GM19395 (cell line): ENCODE measurements around the gene L3MBTL4.
"Not testable (repeated sequence)": the region's sequence is repeated elsewhere in the genome, so short reads cannot be mapped to it uniquely, and the experiment has no call there.

Experiments
- ATAC-seq: cut with Tn5 transposase; IDR thresholded peaks from one replicate; pipeline ENCODE4 v1.9.1; 2021; ENCODE audit warnings: mild to moderate bottlenecking, moderate library complexity; ENCODE audit not compliant: unreplicated experiment

Gene L3MBTL4

DNA sequence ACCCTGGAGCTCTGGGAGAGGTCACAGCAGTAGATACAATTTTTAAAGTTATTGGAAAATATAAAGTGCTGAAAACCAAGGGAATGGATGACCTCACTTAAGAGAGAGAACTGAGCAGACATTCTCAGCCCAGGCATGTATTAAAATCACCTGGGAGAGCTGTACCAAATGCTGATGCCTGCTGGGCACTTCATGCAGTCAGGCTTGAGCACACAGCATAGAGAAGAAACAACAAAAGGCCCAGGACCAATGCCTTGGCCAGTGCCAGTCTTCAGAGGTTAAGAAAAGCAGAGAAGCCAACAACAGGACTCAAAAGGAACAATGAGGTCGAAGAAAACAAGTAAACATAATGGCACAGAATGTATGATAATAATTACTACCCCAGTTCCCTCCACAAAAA lies 211.8 kb downstream of the L3MBTL4 start:
- no peak for ATAC-seq

DNA sequence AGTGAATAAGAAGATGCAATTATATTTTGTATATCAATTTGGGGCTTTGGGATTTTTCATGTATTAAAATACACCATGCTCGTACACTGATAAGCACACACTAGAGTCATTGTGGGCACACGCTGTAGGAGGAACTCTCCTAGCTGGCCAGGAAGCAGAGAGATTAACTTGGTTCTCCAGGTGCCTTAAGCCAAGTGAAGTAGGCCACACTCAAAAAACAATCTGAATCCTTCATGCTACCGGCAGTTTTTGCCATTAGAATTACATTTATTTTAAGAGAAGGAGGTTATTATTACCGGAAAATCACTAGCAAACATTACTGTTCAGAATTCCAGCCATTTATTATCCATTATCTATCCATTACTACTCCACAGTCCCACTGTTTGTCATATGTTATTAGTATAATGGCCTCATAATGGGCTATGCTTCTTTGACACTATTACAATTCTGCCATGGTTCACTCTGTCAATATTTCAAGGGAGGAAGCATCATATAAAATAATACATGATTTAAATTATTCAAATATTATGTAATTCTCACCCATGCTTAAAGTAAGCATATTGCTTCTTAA lies 214.4 kb downstream of the L3MBTL4 start:
- ATAC-seq: no peak

DNA sequence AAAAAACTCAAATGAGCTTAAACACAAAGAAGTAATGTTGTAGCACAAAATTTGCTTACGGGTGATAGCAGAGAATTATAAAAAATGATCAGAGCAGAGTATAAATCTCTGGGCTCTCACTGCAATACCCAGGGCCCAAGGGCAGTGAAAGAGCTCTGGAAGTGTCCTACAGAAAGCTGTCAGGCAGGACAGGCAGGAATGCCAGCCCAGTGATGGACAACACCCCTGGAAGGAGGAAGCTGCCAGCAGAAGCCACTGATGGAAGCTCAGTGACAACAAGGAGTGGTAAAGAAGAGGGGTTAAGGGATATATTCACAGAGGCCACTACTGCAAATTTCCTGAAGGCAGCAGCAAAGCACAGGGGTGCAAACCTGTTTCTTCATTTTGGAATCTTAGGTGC lies 214.9 kb downstream of the L3MBTL4 start:
- no peak for ATAC-seq

DNA sequence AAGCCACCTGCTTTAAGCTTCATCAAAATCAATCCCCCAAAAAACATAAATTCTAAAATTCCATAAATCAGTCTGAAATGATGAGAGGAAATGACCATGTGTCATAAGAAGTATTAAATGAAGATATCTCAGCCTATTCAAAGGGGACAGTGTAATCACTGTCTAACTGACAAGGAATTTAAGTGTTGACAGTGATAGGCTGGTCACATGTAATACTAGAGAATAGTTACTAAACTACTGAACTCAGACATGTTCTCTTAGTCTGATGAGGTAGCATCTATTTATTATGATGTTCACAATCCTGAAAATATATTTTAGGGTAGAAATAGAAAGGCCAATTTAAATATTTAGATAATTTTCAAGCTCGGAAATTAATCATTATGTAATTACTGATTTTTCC lies 216.1 kb downstream of the L3MBTL4 start:
- no peak for ATAC-seq

DNA sequence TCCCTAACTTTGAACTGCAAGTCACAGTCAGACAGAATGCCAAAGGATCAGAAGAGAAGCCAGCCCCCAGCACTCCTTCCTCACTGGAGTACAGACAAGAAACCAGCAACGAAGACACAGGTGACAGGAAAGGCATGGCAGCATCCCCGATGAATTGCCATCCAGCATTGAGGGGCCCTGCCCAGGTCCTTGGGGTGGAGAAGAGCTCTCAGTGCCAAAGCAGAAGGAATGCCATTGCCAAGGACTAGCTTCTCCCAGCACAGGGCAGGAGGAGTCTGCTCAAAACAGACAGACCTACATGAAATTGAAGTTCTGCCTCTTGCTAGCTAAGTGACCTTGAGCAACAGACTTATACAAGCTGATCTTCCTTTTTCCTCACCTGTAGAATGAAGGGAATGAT lies 220.1 kb downstream of the L3MBTL4 start:
- no peak for ATAC-seq

DNA sequence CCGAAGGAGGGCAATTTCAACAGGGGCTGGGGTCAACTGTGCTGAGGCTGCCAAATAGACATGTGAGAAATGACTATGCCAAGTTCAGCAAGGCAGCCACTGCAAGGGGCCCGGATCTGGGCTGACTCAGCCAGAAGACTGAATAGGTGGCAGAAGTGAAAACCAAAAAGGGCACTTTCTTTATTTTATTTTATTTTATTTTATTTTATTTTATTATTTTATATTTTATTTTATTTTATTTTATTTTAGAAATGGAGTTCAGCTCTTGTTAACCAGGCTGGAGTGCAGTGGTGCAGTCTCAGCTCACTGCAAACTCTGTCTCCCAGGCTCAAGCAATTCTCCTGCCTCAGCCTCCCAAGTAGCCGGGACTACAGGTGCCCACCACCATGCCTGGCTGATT lies 228.9 kb downstream of the L3MBTL4 start:
- not testable (repeated sequence) for ATAC-seq

DNA sequence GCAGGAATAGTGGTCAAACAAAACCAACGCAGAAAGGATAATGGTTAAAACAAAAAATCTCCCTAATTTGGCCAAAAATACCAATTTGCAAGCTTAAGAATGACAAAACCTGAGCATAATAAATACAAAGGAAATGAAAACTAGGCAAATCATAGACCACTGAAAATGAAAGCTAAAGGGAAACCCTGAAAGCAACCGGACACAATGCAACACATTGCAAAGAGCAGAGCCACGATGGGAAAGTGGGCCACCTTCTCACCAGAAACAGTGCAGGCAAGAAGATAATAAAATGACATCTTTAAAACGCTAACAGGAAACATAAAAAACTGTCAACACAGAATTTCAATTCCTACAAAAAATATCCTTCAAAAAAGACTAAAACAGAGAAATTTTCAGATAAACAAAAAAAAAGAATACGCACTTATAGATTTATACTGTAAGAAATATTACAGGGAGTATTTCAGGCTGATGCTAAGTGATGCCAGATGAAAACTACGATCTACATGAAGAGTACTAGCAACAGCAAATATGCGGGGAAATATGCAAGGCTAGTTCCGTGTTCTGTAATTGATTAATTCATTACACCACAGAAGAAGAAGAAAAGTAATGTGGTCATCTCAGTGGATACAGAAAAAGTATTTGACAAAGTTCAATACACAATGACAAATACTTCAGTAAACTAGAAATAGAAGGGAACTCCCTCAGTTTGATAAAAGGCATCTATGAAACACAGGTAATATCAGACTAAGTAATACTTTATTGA lies 239.5 kb downstream of the L3MBTL4 start:
- ATAC-seq: no peak

DNA sequence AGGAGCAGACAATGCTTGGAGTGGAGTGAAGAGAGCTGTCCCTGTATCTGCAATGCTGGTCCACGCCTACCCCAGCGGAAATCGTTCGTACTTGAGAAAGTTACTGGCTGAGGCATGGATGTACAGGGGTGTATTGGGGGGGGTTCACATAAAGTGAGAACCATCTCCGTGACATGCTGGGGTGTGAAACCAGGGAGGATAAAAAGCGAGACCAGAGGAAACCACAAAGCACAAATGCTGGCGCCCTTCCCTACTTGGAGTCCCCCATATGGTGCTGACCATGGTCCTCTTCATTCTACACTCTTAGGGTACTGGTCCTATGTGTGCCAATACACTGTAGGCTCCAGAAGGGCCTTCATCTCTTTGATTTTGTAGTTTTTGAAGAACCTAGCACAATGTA lies 244.1 kb downstream of the L3MBTL4 start:
- ATAC-seq: no peak

DNA sequence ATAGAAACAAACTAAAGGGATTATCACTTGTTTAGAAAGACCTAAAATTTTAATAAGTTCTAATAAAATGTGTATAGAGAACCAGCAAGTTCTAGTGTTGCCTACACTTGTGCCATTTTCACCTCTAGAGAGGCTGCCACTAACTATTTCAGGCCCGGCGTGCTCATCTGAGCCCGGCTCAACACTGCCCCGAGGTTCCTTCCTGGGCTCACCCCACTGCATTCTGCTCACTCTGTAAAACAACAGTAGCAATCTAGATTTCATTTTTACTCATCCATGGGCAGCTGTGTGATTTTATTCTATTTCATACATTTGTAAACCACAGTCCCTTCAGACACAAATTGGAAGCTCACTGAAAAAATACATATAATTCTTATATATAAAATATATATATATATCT lies 253.2 kb downstream of the L3MBTL4 start:
- no peak for ATAC-seq

DNA sequence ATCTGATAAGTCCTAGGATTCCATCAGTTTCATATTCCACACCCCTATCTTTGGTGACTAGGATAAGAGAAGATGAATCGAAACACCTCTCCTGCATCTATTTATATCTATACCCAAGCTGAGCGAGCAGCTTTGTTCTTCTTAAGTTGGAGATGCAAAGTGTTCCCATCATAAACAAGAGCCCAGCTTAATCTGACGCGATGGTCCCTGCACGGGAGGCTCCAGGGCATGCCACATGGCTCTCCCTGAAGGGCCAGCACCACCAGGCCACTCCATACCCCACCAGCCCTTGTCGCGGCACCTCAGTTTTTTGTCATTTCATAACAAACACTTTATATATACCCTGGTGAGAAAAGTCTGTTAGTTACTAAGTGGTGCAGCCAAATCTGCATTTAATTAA lies 255.3 kb downstream of the L3MBTL4 start:
- no peak for ATAC-seq

DNA sequence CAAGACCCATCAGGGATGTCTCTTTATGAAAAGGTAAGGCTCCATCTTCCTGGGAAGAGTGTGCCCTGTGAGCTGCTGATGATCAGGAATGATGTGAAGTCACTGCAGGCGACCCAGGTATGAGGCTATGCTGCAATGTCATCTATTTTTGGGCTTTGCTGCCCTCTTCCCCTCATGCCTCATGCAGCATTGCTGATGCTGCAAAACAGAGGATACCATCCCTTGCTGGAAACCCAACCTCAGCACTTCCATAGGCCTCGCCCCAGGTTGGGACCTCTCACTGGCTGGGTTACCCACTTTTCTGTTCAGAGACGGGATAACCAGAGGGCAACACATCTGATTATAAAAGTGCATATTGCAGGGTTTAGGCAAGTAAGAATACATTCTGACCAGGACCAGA lies 255.8 kb downstream of the L3MBTL4 start:
- ATAC-seq: no peak

DNA sequence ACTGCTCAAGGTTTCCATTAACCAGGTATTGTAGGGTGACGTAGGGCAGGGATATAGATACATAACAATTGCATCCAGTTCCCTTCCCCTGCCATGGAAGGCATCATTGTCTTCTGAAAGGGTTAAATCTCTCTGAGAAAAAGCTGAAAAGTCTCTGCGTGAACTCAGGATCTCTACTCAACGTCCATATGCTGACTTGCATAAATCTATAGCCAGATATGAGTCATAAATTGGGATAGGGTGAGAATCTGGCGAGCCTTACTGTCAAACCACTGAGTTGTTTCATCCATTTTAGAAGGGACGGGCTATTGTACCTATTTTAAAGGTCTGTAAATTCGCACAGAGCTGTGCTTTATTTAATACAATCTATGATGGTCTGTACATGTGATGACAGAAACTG lies 258.3 kb downstream of the L3MBTL4 start:
- ATAC-seq: no peak

DNA sequence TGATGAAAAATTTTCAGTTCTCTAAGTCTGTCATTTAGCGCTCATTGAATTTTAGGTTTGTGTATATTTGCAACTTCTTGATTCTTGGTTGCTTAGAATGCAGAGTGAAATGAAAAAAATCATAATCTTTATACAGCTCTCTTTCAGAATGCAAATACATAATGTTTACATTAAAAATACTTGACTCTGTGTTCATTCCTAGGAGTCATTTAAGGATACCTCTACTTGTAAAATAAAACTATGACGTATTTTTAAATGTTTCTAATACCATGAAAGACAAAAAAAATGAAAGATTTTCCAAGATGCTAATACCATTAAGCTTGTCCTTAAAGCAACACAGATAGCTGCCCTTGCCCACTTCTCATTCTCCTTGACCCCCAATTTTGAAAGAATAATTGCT lies 259.0 kb downstream of the L3MBTL4 start:
- ATAC-seq: no peak

DNA sequence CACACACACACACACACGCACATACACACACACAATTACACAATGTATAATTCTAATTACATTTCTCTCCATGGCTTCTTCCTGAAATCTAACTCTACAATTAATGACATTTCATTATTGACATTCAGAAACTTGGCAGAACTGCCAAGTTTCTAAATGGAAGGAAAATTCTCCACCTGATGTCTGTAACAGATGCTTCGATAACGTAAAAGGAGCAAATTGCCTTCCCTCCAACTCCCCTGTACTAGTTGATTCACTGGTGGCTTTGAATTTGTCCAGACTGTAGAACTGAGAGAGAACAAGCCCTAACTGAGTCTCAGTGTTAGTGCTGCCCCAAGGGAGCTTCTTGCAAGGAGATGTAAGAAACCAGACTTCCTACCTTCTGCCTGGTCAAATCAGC lies 264.3 kb downstream of the L3MBTL4 start:
- no peak for ATAC-seq

DNA sequence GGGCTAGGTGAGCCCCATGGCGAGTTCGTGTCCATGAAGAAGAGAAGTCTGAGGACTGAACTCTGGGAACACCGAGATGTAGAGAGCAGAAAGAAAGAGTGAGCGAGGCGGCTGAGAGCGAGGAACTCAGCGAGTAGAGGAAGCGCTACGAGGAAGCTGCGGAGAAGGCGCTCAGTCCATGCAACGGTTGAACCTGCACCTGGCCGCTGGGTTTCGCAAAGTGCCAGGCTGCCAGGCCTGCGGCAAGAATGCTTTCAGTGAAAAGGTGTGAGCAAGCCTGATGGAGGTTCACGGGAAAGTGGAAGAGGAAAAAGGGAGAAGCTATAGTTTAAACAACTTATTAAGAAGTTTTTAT lies 268.4 kb downstream of the L3MBTL4 start:
- no peak for ATAC-seq

DNA sequence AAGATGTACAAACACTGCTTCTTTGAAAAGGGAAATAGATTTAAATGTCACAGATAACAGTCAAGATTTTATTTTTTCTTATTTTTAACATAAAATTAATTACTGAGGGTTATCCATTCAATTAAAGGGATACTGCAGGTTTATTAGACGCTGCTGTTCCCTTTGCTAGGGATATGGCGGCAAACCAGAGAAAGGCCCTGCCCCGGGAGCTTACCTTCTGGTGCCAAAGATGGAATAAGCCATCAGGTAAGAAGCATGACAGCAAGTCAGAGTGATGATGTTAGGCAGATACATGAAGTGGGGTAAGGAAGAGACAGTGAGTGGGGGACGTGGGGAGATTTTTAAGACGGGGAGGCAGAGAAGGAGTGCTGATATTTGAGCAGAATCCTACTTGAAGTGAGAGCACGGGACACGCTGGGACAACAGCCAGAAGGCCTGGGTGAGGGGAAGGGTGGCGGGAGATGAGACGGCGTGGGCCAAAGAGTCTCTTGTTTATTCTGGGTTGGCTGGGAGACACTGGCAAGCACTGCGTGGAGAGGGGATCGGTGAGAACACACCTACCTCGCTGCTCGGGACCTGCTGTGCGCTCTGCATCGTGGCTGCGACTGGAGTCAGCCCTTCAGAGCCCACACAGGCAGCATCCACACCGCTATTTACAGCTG lies 268.9 kb downstream of the L3MBTL4 start:
- ATAC-seq: no peak

DNA sequence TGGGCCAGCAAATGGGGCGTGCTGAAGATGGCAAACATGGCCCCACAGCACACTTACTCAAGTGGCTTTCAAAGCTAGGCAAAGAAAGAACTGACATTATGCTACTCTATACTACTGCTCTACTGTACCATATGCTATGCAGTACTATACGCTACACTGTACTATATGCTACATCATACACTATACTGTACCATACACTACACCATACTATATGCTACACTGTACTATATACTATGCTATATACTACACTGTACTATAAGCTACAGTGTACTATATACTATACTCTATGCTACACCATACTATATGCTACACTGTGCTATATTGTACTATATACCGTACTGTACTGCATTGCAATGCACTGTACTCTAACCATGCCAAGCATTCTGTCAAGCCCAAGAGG lies 275.7 kb downstream of the L3MBTL4 start:
- ATAC-seq: no peak

DNA sequence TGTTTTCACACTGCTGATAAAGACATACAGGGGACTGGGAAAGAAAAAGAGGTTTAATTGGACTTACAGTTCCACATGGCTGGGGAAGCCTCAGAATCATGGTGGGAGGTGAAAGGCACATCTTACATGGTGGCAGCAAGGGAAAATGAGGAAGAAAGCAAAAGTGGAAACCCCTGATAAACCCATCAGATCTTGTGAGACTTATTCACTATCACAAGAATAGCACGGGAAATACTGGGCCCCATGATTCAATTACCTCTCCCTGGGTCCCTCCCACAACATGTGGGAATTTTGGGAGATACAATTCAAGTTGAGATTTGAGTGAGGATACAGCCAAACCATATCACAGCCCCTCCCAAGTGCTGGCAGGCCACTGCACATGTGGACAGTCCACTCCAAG lies 278.8 kb downstream of the L3MBTL4 start:
- not testable (repeated sequence) for ATAC-seq

DNA sequence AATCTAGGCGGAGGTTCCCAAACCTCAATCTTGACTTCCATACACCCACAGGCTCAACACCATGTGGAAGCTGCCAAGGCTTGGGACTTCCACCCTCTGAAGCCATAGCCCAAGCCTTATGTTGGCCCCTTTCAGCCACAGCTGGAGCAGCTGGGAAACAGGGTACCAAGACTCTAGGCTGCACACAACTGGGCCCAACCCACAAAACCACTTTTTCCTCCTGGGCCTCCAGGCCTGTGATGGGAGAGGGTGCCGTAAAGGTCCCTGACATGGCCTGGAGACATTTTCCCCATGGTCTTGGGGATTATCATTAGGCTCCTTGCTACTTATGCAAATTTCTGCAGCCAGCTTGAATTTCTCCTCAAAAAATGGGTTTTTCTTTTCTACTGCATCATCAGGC lies 279.7 kb downstream of the L3MBTL4 start:
- not testable (repeated sequence) for ATAC-seq

DNA sequence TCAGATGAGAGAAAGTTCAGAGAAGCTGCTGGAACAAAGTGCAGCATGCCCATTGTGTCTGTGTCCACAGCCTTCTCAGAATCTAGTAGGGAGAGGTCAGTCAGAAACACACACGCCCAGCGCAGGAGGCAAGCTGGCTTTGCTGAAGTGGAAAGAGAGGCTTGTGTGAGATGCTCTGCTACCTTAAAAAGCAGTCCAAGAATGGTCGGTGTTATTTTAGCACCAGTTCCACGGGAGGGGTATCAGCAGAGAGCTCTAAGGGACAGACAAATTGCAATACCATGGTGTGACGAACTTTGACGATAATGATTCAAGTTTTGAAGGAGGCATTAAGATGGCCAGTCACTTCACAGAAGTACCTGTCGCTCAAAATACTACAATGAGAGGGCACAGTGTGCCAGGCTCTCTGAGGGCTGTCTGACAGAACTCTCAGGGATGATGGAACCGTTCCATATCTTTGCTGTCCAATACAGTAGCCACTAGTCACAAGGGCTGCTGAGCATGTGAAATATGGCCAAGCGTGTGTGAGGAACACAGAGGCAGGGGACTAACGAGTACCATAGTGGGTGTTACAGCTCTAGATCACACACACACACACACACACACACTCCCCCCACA lies 281.9 kb downstream of the L3MBTL4 start:
- ATAC-seq: no peak

DNA sequence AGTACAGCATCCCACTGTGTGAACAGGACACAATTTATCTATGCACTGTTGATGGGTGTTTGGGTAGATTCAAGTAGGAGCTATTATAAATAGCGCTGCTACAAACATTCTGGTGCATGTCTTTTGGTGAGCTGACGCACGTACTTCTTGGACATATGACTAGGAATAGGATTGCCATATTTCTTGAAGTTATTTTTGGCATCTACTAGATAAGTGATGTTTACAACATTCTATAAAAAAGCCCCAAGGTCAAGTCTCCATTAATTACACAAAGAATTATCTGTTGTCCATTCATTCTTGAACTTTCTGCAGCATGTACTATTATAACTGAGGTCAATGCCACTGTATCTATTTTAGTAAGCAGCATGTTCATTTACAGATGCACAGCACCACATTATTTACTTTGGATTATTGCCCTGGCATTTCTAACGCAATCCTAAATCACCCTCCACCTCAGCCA lies 293.9 kb downstream of the L3MBTL4 start:
- ATAC-seq: no peak

DNA sequence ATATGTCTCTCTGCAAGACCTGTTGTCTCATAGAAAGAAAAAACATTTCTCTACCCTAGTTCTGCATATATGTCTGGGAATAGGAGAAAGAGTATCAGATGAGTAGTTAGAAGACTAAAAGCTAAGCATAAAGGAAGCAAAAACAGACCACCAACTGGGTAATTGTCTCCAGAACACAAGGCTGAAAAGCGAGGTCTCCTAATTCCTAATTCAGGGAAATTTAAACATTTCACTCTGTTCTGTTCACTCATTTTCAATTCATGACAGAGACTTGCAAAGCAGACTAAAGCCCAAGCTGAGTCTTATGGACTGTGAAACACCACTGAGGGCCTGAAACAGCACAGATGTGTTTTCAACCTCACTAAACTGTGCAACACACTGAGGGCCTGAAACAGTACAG lies 294.9 kb downstream of the L3MBTL4 start:
- ATAC-seq: no peak
